ENCODE measurements around the gene GRIA1.
"Not testable (repeated sequence)": the region's sequence is repeated elsewhere in the genome, so short reads cannot be mapped to it uniquely, and the experiment has no call there.

Gene GRIA1

DNA sequence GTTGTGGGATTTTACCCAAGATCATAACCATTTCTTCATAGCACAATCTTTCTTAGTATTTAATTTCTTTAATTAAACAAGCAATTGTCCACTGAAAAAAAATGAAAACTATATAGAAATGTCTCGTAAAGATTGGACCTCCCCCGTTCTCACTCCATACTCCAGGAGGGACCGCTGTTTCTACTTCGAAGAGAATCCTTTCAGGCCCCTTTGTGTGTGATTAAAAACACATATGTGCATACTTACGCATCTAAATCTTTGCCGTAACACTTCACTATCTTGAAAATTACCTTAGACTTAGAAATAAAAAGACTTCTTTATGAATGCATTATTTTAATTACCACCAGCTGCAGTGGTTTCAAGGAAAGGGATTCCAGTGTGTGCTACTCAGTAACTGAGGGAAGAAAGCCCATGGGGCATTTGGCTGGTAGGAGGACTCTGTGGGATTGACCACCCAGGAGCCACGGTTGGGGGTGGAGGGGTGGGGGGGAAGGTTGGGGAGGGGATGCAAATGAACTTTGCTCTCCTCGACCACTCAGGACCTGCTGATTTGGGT is 339.1 kb downstream of the GRIA1 start:
- TF ChIP-seq, protein P1, sequence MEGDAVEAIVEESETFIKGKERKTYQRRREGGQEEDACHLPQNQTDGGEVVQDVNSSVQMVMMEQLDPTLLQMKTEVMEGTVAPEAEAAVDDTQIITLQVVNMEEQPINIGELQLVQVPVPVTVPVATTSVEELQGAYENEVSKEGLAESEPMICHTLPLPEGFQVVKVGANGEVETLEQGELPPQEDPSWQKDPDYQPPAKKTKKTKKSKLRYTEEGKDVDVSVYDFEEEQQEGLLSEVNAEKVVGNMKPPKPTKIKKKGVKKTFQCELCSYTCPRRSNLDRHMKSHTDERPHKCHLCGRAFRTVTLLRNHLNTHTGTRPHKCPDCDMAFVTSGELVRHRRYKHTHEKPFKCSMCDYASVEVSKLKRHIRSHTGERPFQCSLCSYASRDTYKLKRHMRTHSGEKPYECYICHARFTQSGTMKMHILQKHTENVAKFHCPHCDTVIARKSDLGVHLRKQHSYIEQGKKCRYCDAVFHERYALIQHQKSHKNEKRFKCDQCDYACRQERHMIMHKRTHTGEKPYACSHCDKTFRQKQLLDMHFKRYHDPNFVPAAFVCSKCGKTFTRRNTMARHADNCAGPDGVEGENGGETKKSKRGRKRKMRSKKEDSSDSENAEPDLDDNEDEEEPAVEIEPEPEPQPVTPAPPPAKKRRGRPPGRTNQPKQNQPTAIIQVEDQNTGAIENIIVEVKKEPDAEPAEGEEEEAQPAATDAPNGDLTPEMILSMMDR (IDR thresholded peaks at IDR 0.05): no peak
- intact Hi-C loops (cut with DNase I; ENCODE audit: low total_unique reads): no loop called here
- Histone ChIP-seq H3K27me3 (no peaks in the 10 kb centered on the region), H3K27ac (no peak overlapping the region), H3K9me3 (no peaks in the 10 kb centered on the region), H3K4me3 (no peak overlapping the region), H3K36me3 (no peaks in the 10 kb centered on the region), H3K4me1 (no peaks in the 10 kb centered on the region)
- DNase-seq: no peak

DNA sequence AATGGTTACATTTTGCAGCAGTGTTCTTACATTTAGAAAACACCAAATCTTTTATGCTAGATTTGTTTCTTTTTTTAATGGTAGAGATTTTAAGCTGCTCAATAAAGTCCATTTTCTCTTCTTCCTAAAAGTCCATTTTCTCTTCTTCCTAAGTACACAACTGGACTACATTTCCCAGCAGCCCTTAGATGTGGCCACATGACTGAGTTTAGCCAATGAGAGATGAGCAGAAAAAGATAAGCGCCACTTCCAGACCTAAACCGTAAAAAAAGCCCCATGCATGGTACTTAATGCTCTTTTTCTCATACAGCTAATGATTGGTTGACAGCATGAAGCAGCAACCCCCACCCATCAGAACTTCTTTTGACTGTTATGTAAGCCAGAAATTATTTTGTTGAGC is 341.5 kb downstream of the GRIA1 start:
- H3K4me3 ChIP-seq: no peak overlapping the region
- no peak overlapping the region for H3K27ac ChIP-seq
- H3K27me3 ChIP-seq: no peaks in the 10 kb centered on the region
- DNase-seq: no peak
- no peaks in the 10 kb centered on the region for H3K9me3 ChIP-seq
- TF ChIP-seq, protein P1 (IDR thresholded peaks at IDR 0.05): no peak
- intact Hi-C loops (cut with DNase I; ENCODE audit: low total_unique reads): no loop called here
- no peaks in the 10 kb centered on the region for H3K36me3 ChIP-seq
- no peaks in the 10 kb centered on the region for H3K4me1 ChIP-seq

DNA sequence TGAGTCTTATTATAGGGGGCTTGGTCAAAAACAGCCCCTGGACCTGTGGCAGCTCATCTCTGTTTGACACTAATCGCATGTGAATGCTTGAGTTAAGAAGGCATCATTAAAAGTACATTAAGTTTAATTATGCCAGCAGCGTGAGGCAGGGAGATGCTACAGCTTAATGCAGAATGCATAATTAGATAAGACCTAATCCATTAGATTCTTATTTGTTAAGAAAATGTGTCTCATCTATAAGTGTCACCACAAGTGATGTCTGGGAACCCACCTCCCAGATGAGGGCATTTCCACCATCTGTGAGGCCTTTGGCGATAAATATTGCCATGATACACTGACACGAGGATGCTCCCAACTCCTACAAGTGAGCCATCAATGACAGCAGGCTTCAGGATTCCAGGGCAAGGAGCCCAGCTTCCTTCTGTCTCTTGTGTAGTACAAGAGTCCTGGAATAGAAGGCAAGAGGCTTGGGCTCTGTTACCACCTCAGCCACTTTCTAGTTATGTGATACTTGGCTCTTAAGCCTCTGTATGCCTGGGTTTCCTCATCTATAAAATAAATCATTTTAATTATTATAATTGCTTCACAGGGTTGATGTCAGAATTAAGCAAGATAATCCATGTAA is 345.5 kb downstream of the GRIA1 start:
- H3K27ac ChIP-seq: no peak overlapping the region
- H3K27me3 ChIP-seq: no peaks in the 10 kb centered on the region
- intact Hi-C loops (cut with DNase I; ENCODE audit: low total_unique reads): no loop called here
- H3K36me3 ChIP-seq: no peaks in the 10 kb centered on the region
- no peaks in the 10 kb centered on the region for H3K4me1 ChIP-seq
- DNase-seq: no peak
- no peak overlapping the region for H3K4me3 ChIP-seq
- no peaks in the 10 kb centered on the region for H3K9me3 ChIP-seq
- TF ChIP-seq, protein P1 (IDR thresholded peaks at IDR 0.05): no peak

DNA sequence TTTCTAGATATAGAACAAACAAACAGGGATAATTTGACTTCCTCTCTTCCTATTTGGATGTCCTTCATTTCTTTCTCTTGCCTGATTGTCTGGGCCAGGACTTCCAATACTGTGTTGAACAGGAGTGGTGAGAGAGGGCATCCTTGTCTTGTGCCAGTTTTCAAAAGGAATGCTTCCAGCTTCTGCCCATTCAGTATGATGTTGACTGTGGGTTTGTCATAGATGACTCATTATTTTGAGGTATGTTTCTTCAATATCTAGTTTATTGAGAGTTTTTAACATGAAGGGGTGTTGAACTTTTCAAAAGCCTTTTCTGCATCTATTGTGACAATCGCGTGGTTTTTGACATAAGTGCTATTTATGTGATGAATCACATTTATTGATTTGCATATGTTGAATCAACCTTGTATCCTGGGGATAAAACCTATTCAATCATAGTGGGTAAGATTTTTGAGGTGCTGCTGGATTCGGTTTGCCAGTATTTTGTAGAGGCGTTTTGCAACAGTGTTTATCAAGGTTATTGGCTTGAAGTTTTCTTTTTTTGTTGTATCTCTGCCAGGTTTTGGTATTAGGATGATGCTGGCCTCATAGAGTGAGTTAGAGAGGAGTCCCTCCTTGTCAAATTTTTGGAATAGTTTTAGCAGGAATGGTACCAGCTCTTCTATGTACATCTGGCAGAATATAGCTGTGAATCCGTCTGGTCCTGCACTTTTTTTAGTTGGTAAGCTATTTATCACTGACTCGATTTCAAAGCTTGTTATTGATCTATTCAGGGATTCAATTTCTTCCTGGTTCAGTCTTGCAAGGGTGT is 359.0 kb downstream of the GRIA1 start:
- intact Hi-C loops (cut with DNase I; ENCODE audit: low total_unique reads); DNase-seq: not testable (repeated sequence)

DNA sequence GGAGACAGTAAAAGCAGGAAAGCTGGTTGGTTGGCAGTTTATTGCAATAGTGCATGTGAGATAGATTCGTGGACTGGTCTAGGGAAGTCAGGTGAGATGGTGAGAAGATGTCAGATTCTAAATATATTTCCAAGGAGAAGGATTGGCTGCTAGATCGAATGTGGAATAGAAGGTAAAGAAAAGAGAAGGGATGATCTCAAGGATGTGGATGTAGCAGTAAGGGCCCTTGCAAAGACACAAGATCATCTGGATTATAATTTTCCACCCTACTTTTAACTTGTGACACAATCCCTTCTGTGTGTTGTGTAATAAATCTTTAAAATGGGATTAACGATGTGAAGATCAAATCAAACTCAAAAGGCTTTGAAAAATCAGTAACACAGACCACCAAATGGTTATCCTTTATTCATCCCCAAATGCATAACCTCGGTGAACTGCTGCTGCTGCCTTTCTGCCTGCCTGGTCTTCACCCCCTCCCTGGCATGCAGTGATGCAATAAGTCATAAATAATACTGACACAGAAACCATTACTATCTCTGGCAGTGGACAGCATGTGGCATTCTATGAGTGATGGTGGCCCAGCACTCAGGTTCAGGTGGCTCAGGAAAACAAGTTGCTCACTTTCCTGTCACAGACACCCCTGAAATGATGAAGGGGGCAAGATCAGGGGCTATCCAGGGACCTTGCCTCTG is 369.9 kb downstream of the GRIA1 start:
- TF ChIP-seq, protein P1 (IDR thresholded peaks at IDR 0.05): no peak
- Histone ChIP-seq H3K4me1 (no peaks in the 10 kb centered on the region), H3K9me3 (no peaks in the 10 kb centered on the region), H3K36me3 (no peaks in the 10 kb centered on the region), H3K27me3 (no peaks in the 10 kb centered on the region), H3K4me3 (no peak overlapping the region), H3K27ac (no peak overlapping the region)
- no peak for DNase-seq
- intact Hi-C loops (cut with DNase I; ENCODE audit: low total_unique reads): no loop called here

More for the DNA sequence above, 359.0 kb downstream of the GRIA1 start:
- not testable (repeated sequence) for H3K36me3 ChIP-seq, H3K27ac ChIP-seq, H3K27me3 ChIP-seq, H3K4me1 ChIP-seq, H3K9me3 ChIP-seq, H3K4me3 ChIP-seq

DNA sequence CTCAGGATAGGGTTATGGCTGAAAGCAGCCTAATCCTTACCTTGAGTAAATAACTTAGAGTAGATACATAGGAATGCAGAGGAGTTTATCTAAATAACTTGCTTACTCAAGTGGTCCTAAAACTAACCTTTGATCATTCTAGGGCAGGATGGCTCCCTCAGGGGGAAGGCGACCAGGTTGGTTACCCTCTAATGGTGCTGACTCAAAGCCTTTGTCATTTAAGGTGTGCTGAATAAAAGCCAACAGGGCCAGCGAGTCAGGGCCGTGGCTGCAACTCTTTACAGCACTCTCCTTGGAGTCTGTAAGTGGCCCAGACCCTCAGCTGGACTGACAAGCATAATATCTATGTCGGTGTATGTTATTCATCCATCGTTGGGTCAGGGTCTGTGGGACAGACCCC is 372.4 kb downstream of the GRIA1 start:
- H3K4me1 ChIP-seq; H3K4me3 ChIP-seq; intact Hi-C loops (cut with DNase I; ENCODE audit: low total_unique reads); H3K9me3 ChIP-seq; H3K36me3 ChIP-seq; H3K27ac ChIP-seq; DNase-seq; H3K27me3 ChIP-seq: not testable (repeated sequence)
